ENCODE measurements around the gene MRPL53.
"Not testable (repeated sequence)": the region's sequence is repeated elsewhere in the genome, so short reads cannot be mapped to it uniquely, and the experiment has no call there.

MRPL53 gene

GRCh38 chr2:74470742-74471141 is 1.7 kb downstream of the MRPL53 start:
- not testable (repeated sequence) for H3K9ac ChIP-seq (ENCODE audit: low read depth, low read length); H3K4me2 ChIP-seq (ENCODE audit: low read length); H3K4me3 ChIP-seq (ENCODE audit: low read length); H3K27me3 ChIP-seq (ENCODE audit: control insufficient read depth, insufficient read depth, low read length); H3K9me3 ChIP-seq (replicated peaks; ENCODE audit: low read length)
- Histone ChIP-seq H3K36me3 (ENCODE audit: insufficient read depth, low read length) (peaks cover 11% of the 10 kb centered on the region), H3K4me1 (ENCODE audit: control insufficient read depth, insufficient read depth, low read length) (peaks cover 18% of the 10 kb centered on the region)

- no peaks in the 10 kb centered on the region for H3K9me3 ChIP-seq (replicated peaks; ENCODE audit: low read length)
- peaks cover 9% of the 10 kb centered on the region for H3K4me1 ChIP-seq (ENCODE audit: control insufficient read depth, insufficient read depth, low read length)
- peak overlapping the region; percentile 97 for H3K9ac ChIP-seq (ENCODE audit: low read depth, low read length)
- H3K4me2 ChIP-seq (ENCODE audit: low read length) = peak overlapping the region; percentile 100
- no peaks in the 10 kb centered on the region for H3K27me3 ChIP-seq (ENCODE audit: control insufficient read depth, insufficient read depth, low read length)
- H3K36me3 ChIP-seq (ENCODE audit: insufficient read depth, low read length) = peaks cover 20% of the 10 kb centered on the region
- H3K4me3 ChIP-seq (ENCODE audit: low read length) = peak overlapping the region; percentile 100
Measured at GRCh38 chr2:74464406-74464805, 8.1 kb downstream of the MRPL53 start.

- H3K9me3 ChIP-seq (replicated peaks; ENCODE audit: low read length) = no peaks in the 10 kb centered on the region
- H3K27me3 ChIP-seq (ENCODE audit: control insufficient read depth, insufficient read depth, low read length) = no peaks in the 10 kb centered on the region
- H3K4me2 ChIP-seq (ENCODE audit: low read length) = no peak overlapping the region
- H3K4me1 ChIP-seq (ENCODE audit: control insufficient read depth, insufficient read depth, low read length) = peaks cover 11% of the 10 kb centered on the region
- H3K9ac ChIP-seq (ENCODE audit: low read depth, low read length) = no peak overlapping the region
- H3K4me3 ChIP-seq (ENCODE audit: low read length) = no peak overlapping the region
- peaks cover 20% of the 10 kb centered on the region for H3K36me3 ChIP-seq (ENCODE audit: insufficient read depth, low read length)
Measured at GRCh38 chr2:74462786-74463105, 9.7 kb downstream of the MRPL53 start.

GRCh38 chr2:74462054-74462785 is 10.3 kb downstream of the MRPL53 start:
- H3K4me3 ChIP-seq (ENCODE audit: low read length) = no peak overlapping the region
- H3K4me2 ChIP-seq (ENCODE audit: low read length) = no peak overlapping the region
- H3K9me3 ChIP-seq (replicated peaks; ENCODE audit: low read length) = no peaks in the 10 kb centered on the region
- H3K9ac ChIP-seq (ENCODE audit: low read depth, low read length) = no peak overlapping the region
- peaks cover 20% of the 10 kb centered on the region for H3K36me3 ChIP-seq (ENCODE audit: insufficient read depth, low read length)
- no peaks in the 10 kb centered on the region for H3K27me3 ChIP-seq (ENCODE audit: control insufficient read depth, insufficient read depth, low read length)
- H3K4me1 ChIP-seq (ENCODE audit: control insufficient read depth, insufficient read depth, low read length) = peaks cover 11% of the 10 kb centered on the region

GRCh38 chr2:74461187-74462053 is 11.1 kb downstream of the MRPL53 start:
- H3K4me2 ChIP-seq (ENCODE audit: low read length) = no peak overlapping the region
- no peak overlapping the region for H3K4me3 ChIP-seq (ENCODE audit: low read length)
- peaks cover 24% of the 10 kb centered on the region for H3K36me3 ChIP-seq (ENCODE audit: insufficient read depth, low read length)

GRCh38 chr2:74460187-74460586 is 12.3 kb downstream of the MRPL53 start:
- H3K4me3 ChIP-seq (ENCODE audit: low read length); H3K27me3 ChIP-seq (ENCODE audit: control insufficient read depth, insufficient read depth, low read length); H3K9me3 ChIP-seq (replicated peaks; ENCODE audit: low read length); H3K4me2 ChIP-seq (ENCODE audit: low read length); H3K9ac ChIP-seq (ENCODE audit: low read depth, low read length): not testable (repeated sequence)
- Histone ChIP-seq H3K36me3 (ENCODE audit: insufficient read depth, low read length) (peaks cover 25% of the 10 kb centered on the region), H3K4me1 (ENCODE audit: control insufficient read depth, insufficient read depth, low read length) (peaks cover 21% of the 10 kb centered on the region)

More at GRCh38 chr2:74461187-74462053, 11.1 kb downstream of the MRPL53 start:
- Histone ChIP-seq H3K9ac (ENCODE audit: low read depth, low read length) (no peak overlapping the region), H3K9me3 (replicated peaks; ENCODE audit: low read length) (no peaks in the 10 kb centered on the region), H3K27me3 (ENCODE audit: control insufficient read depth, insufficient read depth, low read length) (no peaks in the 10 kb centered on the region), H3K4me1 (ENCODE audit: control insufficient read depth, insufficient read depth, low read length) (peaks cover 16% of the 10 kb centered on the region)

- H3K9ac ChIP-seq (ENCODE audit: low read depth, low read length); H3K9me3 ChIP-seq (replicated peaks; ENCODE audit: low read length); H3K27me3 ChIP-seq (ENCODE audit: control insufficient read depth, insufficient read depth, low read length): not testable (repeated sequence)
- H3K4me2 ChIP-seq (ENCODE audit: low read length) = peak overlapping the region; percentile 93
- H3K4me1 ChIP-seq (ENCODE audit: control insufficient read depth, insufficient read depth, low read length) = peaks cover 22% of the 10 kb centered on the region
- peaks cover 25% of the 10 kb centered on the region for H3K36me3 ChIP-seq (ENCODE audit: insufficient read depth, low read length)
- H3K4me3 ChIP-seq (ENCODE audit: low read length) = peak overlapping the region; percentile 95
Measured at GRCh38 chr2:74459503-74460118, 12.9 kb downstream of the MRPL53 start.

- peak overlapping the region; percentile 95 for H3K4me3 ChIP-seq (ENCODE audit: low read length)
- peaks cover 25% of the 10 kb centered on the region for H3K36me3 ChIP-seq (ENCODE audit: insufficient read depth, low read length)
- H3K4me2 ChIP-seq (ENCODE audit: low read length) = peak overlapping the region; percentile 93
- H3K9me3 ChIP-seq (replicated peaks; ENCODE audit: low read length) = no peaks in the 10 kb centered on the region
- H3K27me3 ChIP-seq (ENCODE audit: control insufficient read depth, insufficient read depth, low read length) = no peaks in the 10 kb centered on the region
- H3K9ac ChIP-seq (ENCODE audit: low read depth, low read length) = peak overlapping the region; percentile 91
- peaks cover 25% of the 10 kb centered on the region for H3K4me1 ChIP-seq (ENCODE audit: control insufficient read depth, insufficient read depth, low read length)
Measured at GRCh38 chr2:74458938-74459363, 13.5 kb downstream of the MRPL53 start.

- Histone ChIP-seq H3K4me1 (ENCODE audit: control insufficient read depth, insufficient read depth, low read length) (peaks cover 25% of the 10 kb centered on the region), H3K9me3 (replicated peaks; ENCODE audit: low read length) (no peaks in the 10 kb centered on the region), H3K4me3 (ENCODE audit: low read length) (peak within 1 kb of the TSS; percentile 95), H3K36me3 (ENCODE audit: insufficient read depth, low read length) (peaks cover 25% of the 10 kb centered on the region), H3K4me2 (ENCODE audit: low read length) (peak within 1 kb of the TSS; percentile 93), H3K27me3 (ENCODE audit: control insufficient read depth, insufficient read depth, low read length) (no peaks in the 10 kb centered on the region), H3K9ac (ENCODE audit: low read depth, low read length) (peak within 1 kb of the TSS; percentile 91)
Measured at GRCh38 chr2:74458132-74458937, 14.1 kb downstream of the MRPL53 start, which contains the start of gene WBP1. TSS of gene WBP1 (plus strand) at chr2:74458438. CDS start at chr2:74458603, 165 bp downstream.

GRCh38 chr2:74457549-74458131 is 14.8 kb downstream of the MRPL53 start:
- Histone ChIP-seq H3K36me3 (ENCODE audit: insufficient read depth, low read length) (peaks cover 21% of the 10 kb centered on the region), H3K4me1 (ENCODE audit: control insufficient read depth, insufficient read depth, low read length) (peaks cover 25% of the 10 kb centered on the region), H3K4me3 (ENCODE audit: low read length) (peak overlapping the region; percentile 67)

More at GRCh38 chr2:74457549-74458131, 14.8 kb downstream of the MRPL53 start:
- Histone ChIP-seq H3K9ac (ENCODE audit: low read depth, low read length) (peak overlapping the region; percentile 77), H3K4me2 (ENCODE audit: low read length) (peak overlapping the region; percentile 81), H3K27me3 (ENCODE audit: control insufficient read depth, insufficient read depth, low read length) (no peaks in the 10 kb centered on the region), H3K9me3 (replicated peaks; ENCODE audit: low read length) (no peaks in the 10 kb centered on the region)
